BLaER1 treated with 17β-estradiol and CSF1 and Interleukin-3, amounts not matched to agents 10 nM and 100 nM (cell line): ENCODE data around the gene NOS2.
"Not testable (repeated sequence)": the region's sequence is repeated elsewhere in the genome, so short reads cannot be mapped to it uniquely, and the experiment has no call there.

Experiments
- H3K27ac ChIP-seq, 11 experiments: shearing (Covaris generic); formaldehyde crosslinking; 2 replicates each; pipeline ENCODE4 v1.8.1; 2022
- H3K27me3 ChIP-seq, 11 experiments: shearing (Covaris generic); formaldehyde crosslinking; 2 replicates each; pipeline ENCODE4 v1.8.1; 2022
- H3K36me3 ChIP-seq, 11 experiments: shearing (Covaris generic); formaldehyde crosslinking; 2 replicates each; pipeline ENCODE4 v1.8.1; 2022
- H3K4me1 ChIP-seq, 10 experiments: shearing (Covaris generic); formaldehyde crosslinking; 2 replicates each; pipeline ENCODE4 v1.8.1; 2022
- H3K4me2 ChIP-seq, 11 experiments: shearing (Covaris generic); formaldehyde crosslinking; 2 replicates each; pipeline ENCODE4 v1.8.1; 2022
- H3K4me3 ChIP-seq, 10 experiments: shearing (Covaris generic); formaldehyde crosslinking; 2 replicates each; pipeline ENCODE4 v1.8.1; 2022
- H3K9ac ChIP-seq, 11 experiments: shearing (Covaris generic); formaldehyde crosslinking; 2 replicates each; pipeline ENCODE4 v1.8.1; 2022
- H3K9me3 ChIP-seq, 11 experiments: shearing (Covaris generic); formaldehyde crosslinking; replicated peaks in 1 of 11; 2 replicates each; pipeline ENCODE4 v1.8.1; 2022
- H4K20me1 ChIP-seq, 11 experiments: shearing (Covaris generic); formaldehyde crosslinking; 2 replicates each; pipeline ENCODE4 v1.8.1; 2022
- Cebpa-rat ChIP-seq, 11 experiments: shearing (Covaris generic); IDR thresholded peaks; 2 replicates each; pipeline ENCODE4 v1.8.1; 2022

NOS2 gene

GRCh38 chr17:27743281-27743885 lies 56.9 kb downstream of the NOS2 start:
- H3K4me2 ChIP-seq = peak overlapping the region in 10 of 11 experiments; percentile 5 to 86 (median 52); a peak in 18 of 22 replicates
- peaks cover 0 to 49% (median 9%) of the 10 kb centered on the region in 10 experiments; a peak in 16 of 20 replicates for H3K4me1 ChIP-seq
- H3K4me3 ChIP-seq = no peak overlapping the region
- no peaks in the 10 kb centered on the region for H3K27me3 ChIP-seq
- peak overlapping the region in 4 of 11 experiments; percentile 29 to 57 (median 48); a peak in 7 of 22 replicates for H3K27ac ChIP-seq
- H3K9ac ChIP-seq = no peak overlapping the region
- H4K20me1 ChIP-seq = no peaks in the 10 kb centered on the region
- TF ChIP-seq Cebpa-rat (IDR thresholded peaks at IDR 0.05) = no peak
- H3K36me3 ChIP-seq = no peaks in the 10 kb centered on the region
- H3K9me3 ChIP-seq = no peaks in the 10 kb centered on the region

- Histone ChIP-seq H3K9me3 (no peaks in the 10 kb centered on the region), H3K9ac (no peak overlapping the region), H3K27ac (no peak overlapping the region), H3K27me3 (no peaks in the 10 kb centered on the region), H3K4me2 (peak overlapping the region in 3 of 11 experiments; percentile 74 to 86 (median 81); a peak in 6 of 22 replicates), H3K36me3 (no peaks in the 10 kb centered on the region), H4K20me1 (no peaks in the 10 kb centered on the region), H3K4me3 (no peak overlapping the region), H3K4me1 (peaks cover 0 to 46% (median 9%) of the 10 kb centered on the region in 10 experiments; a peak in 16 of 20 replicates)
- TF ChIP-seq Cebpa-rat (IDR thresholded peaks at IDR 0.05) = no peak
These were observed 58.3 kb downstream of the NOS2 start for GRCh38 chr17:27741971-27742575.

GRCh38 chr17:27741361-27741861 lies 58.9 kb downstream of the NOS2 start:
- Histone ChIP-seq H3K4me3 (no peak overlapping the region), H3K27ac (no peak overlapping the region), H3K4me2 (peak overlapping the region in 3 of 11 experiments; percentile 74 to 86 (median 81); a peak in 6 of 22 replicates), H4K20me1 (no peaks in the 10 kb centered on the region), H3K9ac (no peak overlapping the region), H3K36me3 (no peaks in the 10 kb centered on the region), H3K9me3 (no peaks in the 10 kb centered on the region), H3K27me3 (no peaks in the 10 kb centered on the region), H3K4me1 (peaks cover 0 to 41% (median 9%) of the 10 kb centered on the region in 10 experiments; a peak in 16 of 20 replicates)
- TF ChIP-seq Cebpa-rat (IDR thresholded peaks at IDR 0.05) = no peak

GRCh38 chr17:27740541-27740940 lies 59.8 kb downstream of the NOS2 start:
- H4K20me1 ChIP-seq, H3K9me3 ChIP-seq, H3K9ac ChIP-seq, H3K27me3 ChIP-seq, H3K36me3 ChIP-seq, H3K27ac ChIP-seq, H3K4me3 ChIP-seq: not testable (repeated sequence)
- peaks cover 0 to 46% (median 9%) of the 10 kb centered on the region in 10 experiments; a peak in 16 of 20 replicates for H3K4me1 ChIP-seq
- peak overlapping the region in 1 of 11 experiments; percentile 31; a peak in 1 of 22 replicates for H3K4me2 ChIP-seq

GRCh38 chr17:27733773-27734172 lies 66.6 kb downstream of the NOS2 start:
- H3K4me2 ChIP-seq = peak overlapping the region in 6 of 11 experiments; percentile 0 to 59 (median 38); a peak in 9 of 22 replicates
- no peak for TF ChIP-seq Cebpa-rat (IDR thresholded peaks at IDR 0.05)
- H3K27me3 ChIP-seq = no peaks in the 10 kb centered on the region

DNA sequence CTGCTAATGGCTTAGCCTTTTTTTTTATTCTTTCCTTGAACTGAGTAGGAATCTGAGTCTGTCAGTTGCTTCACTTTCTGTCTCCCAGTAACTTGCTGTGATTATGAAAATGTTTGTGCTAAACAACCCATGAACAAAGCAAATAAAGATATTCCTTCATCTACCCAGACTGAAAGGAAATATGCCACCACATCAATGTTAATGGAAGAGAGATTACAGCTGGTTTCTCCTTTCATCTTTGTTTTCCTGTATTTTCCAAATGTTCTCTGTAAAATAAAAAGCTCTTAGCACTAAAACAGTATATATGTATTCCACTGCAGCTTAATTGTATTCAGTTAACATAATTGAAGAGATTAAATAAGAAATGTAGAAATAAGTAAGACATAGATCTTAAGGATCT lies 67.6 kb downstream of the NOS2 start:
- not testable (repeated sequence) for H3K9ac ChIP-seq

More at GRCh38 chr17:27733773-27734172, 66.6 kb downstream of the NOS2 start:
- 0 out of 22 replicates have a peak overlapping the region, but pooled peaks of 1 of the 11 experiments have one; percentile 25 for H3K9ac ChIP-seq
- no peak overlapping the region for H3K4me3 ChIP-seq
- H3K36me3 ChIP-seq = no peaks in the 10 kb centered on the region
- no peaks in the 10 kb centered on the region for H4K20me1 ChIP-seq
- no peak overlapping the region; a peak in 1 of 22 replicates for H3K27ac ChIP-seq
- H3K4me1 ChIP-seq = peaks cover 0 to 26% (median 8%) of the 10 kb centered on the region in 10 experiments; a peak in 9 of 20 replicates
- no peaks in the 10 kb centered on the region for H3K9me3 ChIP-seq

DNA sequence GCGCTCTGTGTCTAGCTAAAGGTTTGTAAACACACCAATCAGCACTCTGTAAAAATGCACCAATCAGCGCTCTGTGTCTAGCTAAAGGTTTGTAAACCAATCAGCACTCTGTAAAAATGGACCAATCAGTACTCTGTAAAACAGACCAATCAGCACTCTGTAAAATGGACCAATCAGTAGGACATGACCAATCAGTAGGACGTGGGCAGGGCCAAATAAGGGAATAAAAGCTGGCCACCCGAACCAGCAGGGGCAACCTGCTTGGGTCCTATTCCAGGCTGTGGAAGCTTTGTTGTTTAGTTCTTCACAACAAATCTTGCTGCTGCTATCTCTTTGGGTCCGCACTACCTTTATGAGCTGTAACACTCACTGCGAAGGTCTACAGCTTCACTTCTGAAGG lies 74.3 kb downstream of the NOS2 start:
- H3K4me1 ChIP-seq, H3K27me3 ChIP-seq, H3K4me2 ChIP-seq, H3K4me3 ChIP-seq, H3K9ac ChIP-seq, H4K20me1 ChIP-seq, H3K27ac ChIP-seq, H3K9me3 ChIP-seq, H3K36me3 ChIP-seq: not testable (repeated sequence)

More for the DNA sequence above, 67.6 kb downstream of the NOS2 start:
- not testable (repeated sequence) for H3K27ac ChIP-seq, H3K27me3 ChIP-seq, H3K4me3 ChIP-seq, H3K9me3 ChIP-seq, H3K36me3 ChIP-seq, H4K20me1 ChIP-seq
- Histone ChIP-seq H3K4me1 (peaks cover 0 to 26% (median 8%) of the 10 kb centered on the region in 10 experiments; a peak in 9 of 20 replicates), H3K4me2 (peak overlapping the region in 1 of 11 experiments; percentile 6; a peak in 1 of 22 replicates)

GRCh38 chr17:27721797-27722196 lies 78.5 kb downstream of the NOS2 start:
- Histone ChIP-seq H3K36me3 (no peaks in the 10 kb centered on the region), H3K27me3 (no peaks in the 10 kb centered on the region), H3K4me2 (no peak overlapping the region), H3K9ac (no peak overlapping the region), H3K4me3 (no peak overlapping the region), H3K27ac (no peak overlapping the region), H3K9me3 (peaks cover 0 to 18% (median 5%) of the 10 kb centered on the region in 11 experiments; a peak in 13 of 22 replicates), H4K20me1 (no peaks in the 10 kb centered on the region), H3K4me1 (peaks cover 0 to 1% (median 0%) of the 10 kb centered on the region in 10 experiments; a peak in 1 of 20 replicates)
- no peak for TF ChIP-seq Cebpa-rat (IDR thresholded peaks at IDR 0.05)
